SU-DHL-6 (cell line): Measurements from ENCODE around the gene PLEKHO1.

Experiments
- EZH2phosphoT487 ChIP-seq: fragments of 200-600 bp; sonication (generic), shearing (Covaris generic); conservative IDR thresholded peaks from 2 replicates; pipeline ENCODE4 v1.6.1; 2018; ENCODE audit warnings: mild to moderate bottlenecking, antibody characterized with exemption, low read length, moderate library complexity, mixed read lengths
- TF ChIP-seq, protein P1 (sequence below): fragments of 200-600 bp; sonication (generic); IDR thresholded peaks from one replicate; pipeline ENCODE4 v1.5.1; 2017; ENCODE audit warnings: antibody characterized with exemption, mild to moderate bottlenecking, low read length, moderate library complexity; ENCODE audit not compliant: insufficient read depth, poor library complexity, severe bottlenecking

DNA sequence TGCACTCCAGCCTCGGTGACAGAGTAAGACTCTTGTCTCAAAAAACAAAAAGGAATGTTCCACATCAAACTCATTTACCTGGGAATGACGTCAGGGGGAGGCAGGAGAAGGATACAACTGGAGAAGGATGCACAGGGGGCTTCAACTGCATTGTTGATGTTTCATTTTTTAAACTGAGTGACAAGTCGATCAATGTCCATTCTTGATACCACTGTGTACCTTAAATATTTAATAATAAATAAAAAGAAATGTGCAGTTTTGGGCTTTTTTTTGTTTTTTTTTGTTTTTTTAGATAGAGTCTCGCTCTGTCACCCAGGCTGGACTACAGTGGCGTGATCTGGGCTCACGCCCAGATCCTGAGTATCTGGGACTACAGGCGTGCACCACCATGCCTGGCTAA, 35.8 kb downstream of the PLEKHO1 start:
- TF ChIP-seq, protein P1, sequence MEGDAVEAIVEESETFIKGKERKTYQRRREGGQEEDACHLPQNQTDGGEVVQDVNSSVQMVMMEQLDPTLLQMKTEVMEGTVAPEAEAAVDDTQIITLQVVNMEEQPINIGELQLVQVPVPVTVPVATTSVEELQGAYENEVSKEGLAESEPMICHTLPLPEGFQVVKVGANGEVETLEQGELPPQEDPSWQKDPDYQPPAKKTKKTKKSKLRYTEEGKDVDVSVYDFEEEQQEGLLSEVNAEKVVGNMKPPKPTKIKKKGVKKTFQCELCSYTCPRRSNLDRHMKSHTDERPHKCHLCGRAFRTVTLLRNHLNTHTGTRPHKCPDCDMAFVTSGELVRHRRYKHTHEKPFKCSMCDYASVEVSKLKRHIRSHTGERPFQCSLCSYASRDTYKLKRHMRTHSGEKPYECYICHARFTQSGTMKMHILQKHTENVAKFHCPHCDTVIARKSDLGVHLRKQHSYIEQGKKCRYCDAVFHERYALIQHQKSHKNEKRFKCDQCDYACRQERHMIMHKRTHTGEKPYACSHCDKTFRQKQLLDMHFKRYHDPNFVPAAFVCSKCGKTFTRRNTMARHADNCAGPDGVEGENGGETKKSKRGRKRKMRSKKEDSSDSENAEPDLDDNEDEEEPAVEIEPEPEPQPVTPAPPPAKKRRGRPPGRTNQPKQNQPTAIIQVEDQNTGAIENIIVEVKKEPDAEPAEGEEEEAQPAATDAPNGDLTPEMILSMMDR: no peak
- TF ChIP-seq EZH2phosphoT487: no peak
